ENCODE results near the gene TRAPPC12. TPM values are rescaled to one million over a fixed set of nuclear protein-coding genes. Genes with fewer than 3 reads are reported as not detected.

TRAPPC12 gene
- total RNA-seq, 3 donors from 2014 or later, result 52.5 to 89.6 (median 69.2) TPM

DNA sequence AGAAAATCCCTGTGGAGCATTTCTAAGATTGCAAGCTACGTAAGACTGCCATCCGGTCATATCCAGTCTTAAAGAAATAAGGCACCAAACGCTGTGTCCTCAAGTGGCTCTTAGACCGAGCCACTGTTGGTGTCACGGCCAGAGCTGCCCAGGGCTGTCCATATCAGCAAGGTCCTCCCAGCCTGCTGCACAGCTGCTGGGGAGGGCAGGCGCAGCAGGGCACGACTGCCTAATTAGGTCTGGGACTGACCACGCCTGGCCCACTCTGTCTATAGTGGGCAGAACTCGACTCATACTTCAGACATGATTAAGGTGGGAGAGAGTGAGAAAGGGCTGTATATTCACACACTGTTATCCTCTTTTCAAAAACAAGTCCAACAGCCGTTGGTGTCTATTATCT lies 41.2 kb upstream of the TRAPPC12 start:
- TF ChIP-seq POLR2A (IDR thresholded peaks at IDR 0.05) (no peak), POLR2AphosphoS5 (IDR thresholded peaks at IDR 0.05) (no peak)
- TF ChIP-seq, protein P1, sequence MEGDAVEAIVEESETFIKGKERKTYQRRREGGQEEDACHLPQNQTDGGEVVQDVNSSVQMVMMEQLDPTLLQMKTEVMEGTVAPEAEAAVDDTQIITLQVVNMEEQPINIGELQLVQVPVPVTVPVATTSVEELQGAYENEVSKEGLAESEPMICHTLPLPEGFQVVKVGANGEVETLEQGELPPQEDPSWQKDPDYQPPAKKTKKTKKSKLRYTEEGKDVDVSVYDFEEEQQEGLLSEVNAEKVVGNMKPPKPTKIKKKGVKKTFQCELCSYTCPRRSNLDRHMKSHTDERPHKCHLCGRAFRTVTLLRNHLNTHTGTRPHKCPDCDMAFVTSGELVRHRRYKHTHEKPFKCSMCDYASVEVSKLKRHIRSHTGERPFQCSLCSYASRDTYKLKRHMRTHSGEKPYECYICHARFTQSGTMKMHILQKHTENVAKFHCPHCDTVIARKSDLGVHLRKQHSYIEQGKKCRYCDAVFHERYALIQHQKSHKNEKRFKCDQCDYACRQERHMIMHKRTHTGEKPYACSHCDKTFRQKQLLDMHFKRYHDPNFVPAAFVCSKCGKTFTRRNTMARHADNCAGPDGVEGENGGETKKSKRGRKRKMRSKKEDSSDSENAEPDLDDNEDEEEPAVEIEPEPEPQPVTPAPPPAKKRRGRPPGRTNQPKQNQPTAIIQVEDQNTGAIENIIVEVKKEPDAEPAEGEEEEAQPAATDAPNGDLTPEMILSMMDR (IDR thresholded peaks at IDR 0.05), result no peak
- Histone ChIP-seq H3K27ac (no peak overlapping the region), H3K4me1 (no peaks in the 10 kb centered on the region), H3K27me3 (no peaks in the 10 kb centered on the region), H3K4me3 (no peak overlapping the region), H3K9me3 (no peaks in the 10 kb centered on the region), H3K36me3 (no peaks in the 10 kb centered on the region)
- DNase-seq (ENCODE audit: low spot score in 2 of 2), result no peak
- intact Hi-C loops (cut with DNase I; ENCODE audit: low total_unique reads), result no loop called here

DNA sequence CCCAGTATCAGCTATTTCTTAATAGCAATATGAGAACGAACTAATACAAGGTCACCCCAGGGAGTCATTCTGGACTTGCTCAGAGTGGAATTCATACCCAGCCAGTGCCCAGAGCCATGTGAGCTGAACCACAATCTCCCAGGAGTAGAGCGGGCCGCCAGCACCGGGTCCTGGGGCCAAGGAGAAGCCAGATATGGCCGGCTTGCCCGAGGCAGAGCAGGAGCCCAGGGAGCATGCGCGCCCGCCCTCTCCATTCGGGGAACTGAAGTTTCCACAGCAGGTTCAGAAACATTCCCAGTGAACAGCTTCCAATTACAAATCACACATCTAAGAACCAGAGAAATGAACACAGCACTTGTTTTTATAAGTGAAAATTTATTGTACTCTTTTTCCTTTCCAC lies 39.4 kb upstream of the TRAPPC12 start:
- intact Hi-C loops (cut with DNase I; ENCODE audit: low total_unique reads), result no loop called here
- TF ChIP-seq POLR2AphosphoS5 (IDR thresholded peaks at IDR 0.05), result no peak
- no peak for TF ChIP-seq POLR2A (IDR thresholded peaks at IDR 0.05)
- TF ChIP-seq, protein P1 (IDR thresholded peaks at IDR 0.05), result no peak
- H3K4me1 ChIP-seq, result no peaks in the 10 kb centered on the region
- no peak for DNase-seq (ENCODE audit: low spot score in 2 of 2)
- no peak overlapping the region for H3K27ac ChIP-seq
- no peaks in the 10 kb centered on the region for H3K27me3 ChIP-seq
- no peaks in the 10 kb centered on the region for H3K9me3 ChIP-seq
- H3K4me3 ChIP-seq, result no peak overlapping the region
- H3K36me3 ChIP-seq, result no peaks in the 10 kb centered on the region

DNA sequence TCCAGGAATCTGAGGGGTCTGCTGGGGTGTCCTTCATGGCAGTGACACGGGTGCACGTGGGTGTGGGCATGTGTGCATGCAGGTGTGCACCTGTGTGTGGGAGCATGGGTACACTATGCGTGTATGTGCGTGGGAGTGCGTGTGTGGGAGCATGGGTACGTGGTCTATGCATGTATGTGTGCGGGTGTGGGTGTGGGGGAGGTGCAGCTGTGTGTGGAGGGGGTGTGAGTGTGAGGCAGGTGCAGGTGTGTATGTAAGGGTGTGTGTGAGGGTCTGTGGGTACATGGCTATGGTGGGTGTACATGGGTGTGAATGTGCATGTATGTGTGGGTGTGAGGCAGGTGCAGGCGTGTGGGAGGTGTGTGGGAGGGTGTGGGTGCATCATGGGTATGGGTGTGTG lies 38.2 kb upstream of the TRAPPC12 start:
- H3K27me3 ChIP-seq, result no peaks in the 10 kb centered on the region
- no peak overlapping the region for H3K27ac ChIP-seq
- no peak overlapping the region for H3K4me3 ChIP-seq
- no peaks in the 10 kb centered on the region for H3K9me3 ChIP-seq
- DNase-seq (ENCODE audit: low spot score in 2 of 2), result no peak
- TF ChIP-seq POLR2AphosphoS5 (IDR thresholded peaks at IDR 0.05) (no peak), POLR2A (IDR thresholded peaks at IDR 0.05) (no peak)
- TF ChIP-seq, protein P1 (IDR thresholded peaks at IDR 0.05), result no peak
- H3K36me3 ChIP-seq, result no peaks in the 10 kb centered on the region
- intact Hi-C loops (cut with DNase I; ENCODE audit: low total_unique reads), result no loop called here
- H3K4me1 ChIP-seq, result no peaks in the 10 kb centered on the region

DNA sequence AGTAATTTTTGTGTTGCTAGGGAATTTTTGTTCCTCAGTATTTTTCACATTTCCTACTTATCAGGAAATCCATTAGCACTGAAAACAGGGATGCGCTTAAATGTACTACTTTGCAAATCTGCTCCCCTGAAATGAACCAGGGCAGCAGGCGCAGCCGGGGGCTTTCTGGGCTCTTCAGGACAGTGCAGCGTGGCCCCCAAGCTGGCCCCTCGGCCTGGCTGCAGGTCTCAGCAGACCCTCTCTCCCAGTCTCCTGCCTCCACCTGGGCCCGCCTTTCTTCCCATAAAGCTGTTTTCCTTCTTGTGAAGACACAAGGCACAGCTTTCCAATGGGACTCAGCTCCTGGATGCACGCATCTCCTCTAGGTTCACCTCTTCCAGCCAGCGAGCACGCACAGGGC lies 37.2 kb upstream of the TRAPPC12 start:
- H3K36me3 ChIP-seq, result no peaks in the 10 kb centered on the region
- no peaks in the 10 kb centered on the region for H3K9me3 ChIP-seq
- TF ChIP-seq, protein P1 (IDR thresholded peaks at IDR 0.05), result no peak
- TF ChIP-seq POLR2A (IDR thresholded peaks at IDR 0.05), result no peak
- TF ChIP-seq POLR2AphosphoS5 (IDR thresholded peaks at IDR 0.05), result no peak
- H3K27ac ChIP-seq, result no peak overlapping the region
- no peak overlapping the region for H3K4me3 ChIP-seq
- no peaks in the 10 kb centered on the region for H3K4me1 ChIP-seq
- no peaks in the 10 kb centered on the region for H3K27me3 ChIP-seq
- no peak for DNase-seq (ENCODE audit: low spot score in 2 of 2)
- intact Hi-C loops (cut with DNase I; ENCODE audit: low total_unique reads), result no loop called here

DNA sequence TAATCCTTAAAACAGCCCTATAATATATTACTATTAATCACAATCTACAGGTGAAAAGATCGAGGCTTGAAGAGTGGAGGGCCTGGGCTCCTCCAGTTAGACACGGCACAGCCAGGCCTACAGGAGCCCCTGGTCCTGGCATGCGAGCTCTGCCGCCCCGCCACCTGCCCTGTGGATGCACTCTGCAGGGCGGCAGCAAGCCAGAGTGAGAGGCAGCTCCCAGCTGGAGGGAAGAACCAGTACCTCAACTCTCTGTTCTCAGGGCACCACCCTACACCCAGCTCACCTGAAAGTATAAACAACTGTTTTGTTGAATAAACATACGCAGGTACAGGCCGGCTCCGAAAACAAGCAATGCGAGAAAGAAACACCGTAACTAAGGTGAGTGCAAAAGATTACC lies 36.5 kb upstream of the TRAPPC12 start:
- no peaks in the 10 kb centered on the region for H3K36me3 ChIP-seq
- H3K27ac ChIP-seq, result no peak overlapping the region
- no peak overlapping the region for H3K4me3 ChIP-seq
- DNase-seq (ENCODE audit: low spot score in 2 of 2), result peak in 1 of 2 donors; percentile 61
- no peaks in the 10 kb centered on the region for H3K27me3 ChIP-seq
- intact Hi-C loops (cut with DNase I; ENCODE audit: low total_unique reads), result no loop called here
- H3K9me3 ChIP-seq, result no peaks in the 10 kb centered on the region
- no peaks in the 10 kb centered on the region for H3K4me1 ChIP-seq
- TF ChIP-seq POLR2A (IDR thresholded peaks at IDR 0.05), result no peak
- TF ChIP-seq, protein P1 (IDR thresholded peaks at IDR 0.05), result no peak
- no peak for TF ChIP-seq POLR2AphosphoS5 (IDR thresholded peaks at IDR 0.05)
